GM12878 (cell line): ENCODE measurements around the gene GON4L. TPM values are rescaled to one million over a fixed set of nuclear protein-coding genes. Genes with fewer than 3 reads are reported as not detected.

Experiments used
- ATAC-seq: fragments of 200-7000 bp; cut with Tn5 transposase; 3 replicates; pipeline ENCODE4 v1.9.1; 2020; ENCODE audit warnings: mild to moderate bottlenecking, moderate library complexity
- BruUV-seq: library from RNA; stranded (reverse); fragments of 400-500 nt; replicated peaks from 2 replicates; lab custom pipeline; 2021; lab: Mats Ljungman, UMichigan
- CTCF ChIA-PET: fragments of 300-600 bp; sonication (Branson Sonifier 250); formaldehyde crosslinking; extraction: SDS; loops from one replicate; lab custom pipeline; 2021; ENCODE audit warnings: inconsistent platforms; lab: Yijun Ruan, JAX
- POLR2A ChIA-PET: fragments of 350-600 bp; formaldehyde crosslinking; extraction: SDS; loops from one replicate; lab custom pipeline; 2021; ENCODE audit warnings: inconsistent platforms; lab: Charles Lee
- RAD21 ChIA-PET: fragments of 300-600 bp; sonication (Branson Sonifier 250); formaldehyde crosslinking; loops from one replicate; lab custom pipeline; 2023; ENCODE audit warnings: antibody characterized with exemption; ENCODE audit not compliant: unreplicated experiment; lab: Charles Lee
- SMC1A ChIA-PET: fragments of 300-600 bp; sonication (Branson Sonifier 250); formaldehyde crosslinking; loops from one replicate; lab custom pipeline; 2023; ENCODE audit not compliant: unreplicated experiment, uncharacterized antibody; lab: Charles Lee
- DNase-seq: peaks from one replicate; pipeline ENCODE4 v3.0.0-alpha.2; 2011; ENCODE audit warnings: low read depth, low spot score
- FAIRE-seq: peaks from 3 replicates; lab custom pipeline; 2011; peaks lifted over from hg19 to GRCh38; lab: Jason Lieb, UNC
- H2AFZ ChIP-seq: 2 replicates; pipeline ENCODE4 v1.6.0; 2011; ENCODE audit warnings: low read depth, low read length, control low read depth; ENCODE audit not compliant: control insufficient read depth
- H3K27ac ChIP-seq: 2 replicates; pipeline ENCODE4 v1.5.1; 2011; ENCODE audit warnings: control low read depth; ENCODE audit not compliant: control insufficient read depth, insufficient read depth
- H3K27me3 ChIP-seq, 2 experiments: replicated peaks in 1 of 2; 2 replicates each; pipeline versions ENCODE4 v1.6.0 to v1.6.1; 2011; ENCODE audit warnings: low read length in 1 of 2; ENCODE audit not compliant: control insufficient read depth in 2 of 2, insufficient read depth in 2 of 2
- H3K36me3 ChIP-seq, 2 experiments: 2 replicates each; pipeline ENCODE4 v1.5.1; 2011; ENCODE audit warnings: low read length in 1 of 2; ENCODE audit not compliant: control insufficient read depth in 2 of 2, insufficient read depth in 2 of 2
- H3K4me1 ChIP-seq: 2 replicates; pipeline ENCODE4 v1.6.1; 2011; ENCODE audit warnings: mild to moderate bottlenecking, low read length, moderate library complexity, mixed read lengths; ENCODE audit not compliant: control insufficient read depth, insufficient read depth
- H3K4me2 ChIP-seq: 2 replicates; pipeline ENCODE4 v1.6.0; 2011; ENCODE audit warnings: control low read depth; ENCODE audit not compliant: control insufficient read depth, insufficient read depth
- H3K4me3 ChIP-seq: fragments of 200-600 bp; sonication (generic); 2 replicates; pipeline ENCODE4 v1.5.1; 2016
- H3K79me2 ChIP-seq: 2 replicates; pipeline ENCODE4 v1.6.0; 2011; ENCODE audit warnings: low read length; ENCODE audit not compliant: control insufficient read depth, insufficient read depth
- H3K9ac ChIP-seq: 2 replicates; pipeline ENCODE4 v1.8.0; 2011; ENCODE audit warnings: low read length, control low read depth, mixed read lengths; ENCODE audit not compliant: control insufficient read depth, insufficient read depth
- H3K9me3 ChIP-seq: replicated peaks from 3 replicates; pipeline ENCODE4 v1.5.1; 2011; ENCODE audit warnings: mild to moderate bottlenecking, low read length; ENCODE audit not compliant: control insufficient read depth, insufficient read depth
- H4K20me1 ChIP-seq: 2 replicates; pipeline ENCODE4 v1.6.0; 2011; ENCODE audit not compliant: control insufficient read depth, insufficient read depth
- BHLHE40 ChIP-seq, 2 experiments: fragments of 450-650 bp in 1 of 2; IDR thresholded peaks; 2 replicates each; pipeline ENCODE4 v1.6.1; 2011 to 2017; ENCODE audit warnings: low read depth in 2 of 2, borderline replicate concordance in 1 of 2, improper control_type of control experiment in 1 of 2, low read length in 1 of 2, mild to moderate bottlenecking in 1 of 2
- IRF4 ChIP-seq: IDR thresholded peaks from 2 replicates; pipeline ENCODE4 v1.6.1; 2011; ENCODE audit warnings: low read depth, low read length
- KLF5 ChIP-seq: fragments of 450-650 bp; IDR thresholded peaks from 2 replicates; pipeline ENCODE4 v1.6.1; 2014; ENCODE audit warnings: mild to moderate bottlenecking; ENCODE audit not compliant: partially characterized antibody
- MEF2B ChIP-seq: fragments of 450-650 bp; IDR thresholded peaks from 2 replicates; pipeline ENCODE4 v1.6.1; 2018; ENCODE audit warnings: mild to moderate bottlenecking, moderate library complexity; ENCODE audit not compliant: partially characterized antibody, poor library complexity, severe bottlenecking
- MLLT1 ChIP-seq: fragments of 450-650 bp; IDR thresholded peaks from 2 replicates; pipeline ENCODE4 v1.6.1; 2016; ENCODE audit warnings: mild to moderate bottlenecking
- NFYB ChIP-seq: IDR thresholded peaks from 2 replicates; pipeline ENCODE4 v1.6.1; 2011; ENCODE audit warnings: low read depth, mild to moderate bottlenecking, low read length, improper control_type of control experiment, moderate library complexity; ENCODE audit not compliant: insufficient read depth
- NR2C2 ChIP-seq: IDR thresholded peaks from 2 replicates; pipeline ENCODE4 v1.6.1; 2011; ENCODE audit warnings: borderline replicate concordance, low read depth; ENCODE audit not compliant: control insufficient read depth, insufficient read length
- POU2F2 ChIP-seq: IDR thresholded peaks from 3 replicates; pipeline ENCODE4 v1.6.1; 2011; ENCODE audit warnings: low read depth, mild to moderate bottlenecking, low read length, borderline replicate concordance
- RUNX3 ChIP-seq: IDR thresholded peaks from 2 replicates; pipeline ENCODE4 v1.6.1; 2012; ENCODE audit warnings: low read length, inconsistent platforms
- WGBS: methylation state at CpG from one replicate; pipeline ENCODE4 v1.1.6; 2016; ENCODE audit warnings: low lambda C conversion rate; ENCODE audit not compliant: insufficient replicate concordance, insufficient coverage; ENCODE audit errors: missing lambda C conversion rate; 5-methylcytosine and 5-hydroxymethylcytosine counted together
- in situ Hi-C: fragments of 300-500 bp; cut with MboI; formaldehyde crosslinking; loops from 9 replicates; pipeline ENCODE4 v1.14.3; 2018; ENCODE audit warnings: mixed read lengths
- intact Hi-C: fragments of 100-400 bp; cut with micrococcal nuclease; formaldehyde crosslinking; loops from one replicate; pipeline ENCODE4 v1.14.2; 2022; ENCODE audit not compliant: unreplicated experiment
- polyA plus RNA-seq, 11 experiments: library from polyadenylated mRNA; depleted of rRNA in 4 of 11; unstranded in 6 of 11; stranded (reverse) in 5 of 11; fragments of >200 nt; fragmentation: Nextera tagmentation in 4 of 11; fragmentation: Illumina TruSeq in 1 of 11; extraction: Ambion mirVana in 4 of 11; extraction: Trizol in 1 of 11; gene quantifications; 1 replicate in 1 of 11; 2 replicates in 10 of 11; pipeline versions ENCODE4 v1.2.1 to v1.2.3, GENCODE V29; 2011 to 2016; ENCODE audit warnings: inconsistent platforms in 2 of 11, missing spikeins in 2 of 11, low read depth in 1 of 11
- total RNA-seq, 4 experiments: library from RNA; depleted of rRNA in 3 of 4; stranded (reverse); fragments of >200 nt in 3 of 4; fragmentation: Illumina TruSeq in 1 of 4; extraction: Trizol in 1 of 4; gene quantifications; 2 replicates each; pipeline versions ENCODE4 v1.2.1 to v1.2.3, GENCODE V29; 2013 to 2021

The GON4L gene
- total and polyA plus RNA-seq, 10 of the 15 experiments (the other 5 are each of a cell fraction or from before 2014, with no cell fraction given) = 17.7 to 40.7 (median 28.0) TPM

- WGBS = 50% methylated on average over 7 of the region's 7 CpGs
- Histone ChIP-seq H2AFZ (peak overlapping the region; percentile 18; the same call in 1 of the 2 replicates), H3K27ac (peak overlapping the region; percentile 23), H3K9ac (no peak overlapping the region), H3K4me1 (peaks cover 12% of the 10 kb centered on the region), H4K20me1 (no peaks in the 10 kb centered on the region), H3K4me3 (no peak overlapping the region; the same call in 1 of the 2 replicates), H3K79me2 (no peaks in the 10 kb centered on the region; the same call in 1 of the 2 replicates), H3K27me3 (no peaks in the 10 kb centered on the region), H3K36me3 (peaks cover 3 to 6% of the 10 kb centered on the region in 2 experiments), H3K4me2 (peak overlapping the region; percentile 44; the same call in 1 of the 2 replicates), H3K9me3 (no peaks in the 10 kb centered on the region)
- POLR2A ChIA-PET = interaction anchor here (0.6 to 1.0 kb wide), 4 partner anchors 21 to 364 kb away, joined by 3 to 6 read pairs (median 4); no protein-coding TSS in a partner anchor
- DNase-seq (peak; percentile 56), FAIRE-seq (peak; percentile 41), ATAC-seq (peak; percentile 96)
- BruUV-seq = no TSS peak
- intact Hi-C loops = no loop called here
- CTCF ChIA-PET = no interaction called here
- TF ChIP-seq BHLHE40 (IDR thresholded peaks at IDR 0.05; ENCODE audit: borderline replicate concordance in 1 of 2, low read depth in 2 of 2, low read length in 1 of 2) (0 out of 4 replicates have a peak, but pooled peaks of 1 of the 2 experiments have one; percentile 18), NR2C2 (no peak), MEF2B (no peak), RUNX3 (peak; percentile 22; the same call in 1 of the 2 replicates), NFYB (peak; percentile 61), IRF4 (0 out of 2 replicates have a peak, but pooled peaks have one; percentile 14), MLLT1 (no peak), KLF5 (no peak), POU2F2 (peak; percentile 68; the same call in 2 of the 3 replicates)
- SMC1A ChIA-PET = interaction anchor here (1.0 kb wide), 1 partner anchor 302 kb away, joined by 3 read pairs; no protein-coding TSS in a partner anchor
- RAD21 ChIA-PET = interaction anchor here (0.7 kb wide), 1 partner anchor 18 kb away, joined by 3 read pairs; no protein-coding TSS in a partner anchor
- in situ Hi-C loops = no loop called here
Observed at GRCh38 chr1:155717041-155717440, 140.0 kb downstream of the GON4L start.
